OCI-LY7 (cell line): Measurements from ENCODE around the gene HNRNPAB. TPM values are rescaled to one million over a fixed set of nuclear protein-coding genes. Genes with fewer than 3 reads are reported as not detected.

Source experiments
- BruUV-seq: library from RNA; stranded (reverse); fragments of 400-500 nt; replicated peaks from 2 replicates; lab custom pipeline; 2021; lab: Mats Ljungman, UMichigan
- CTCF ChIA-PET: fragments of 300-600 bp; sonication (Branson Sonifier 250); formaldehyde crosslinking; loops from one replicate; lab custom pipeline; 2022; ENCODE audit warnings: antibody characterized with exemption; ENCODE audit not compliant: unreplicated experiment; lab: Charles Lee
- POLR2A ChIA-PET: fragments of 300-600 bp; sonication (Branson Sonifier 250); formaldehyde crosslinking; loops from one replicate; lab custom pipeline; 2022; ENCODE audit warnings: antibody characterized with exemption; lab: Charles Lee
- DNase-seq: peaks from one replicate; pipeline ENCODE4 v3.0.0-alpha.2; 2015; ENCODE audit warnings: low spot score
- H2AFZ ChIP-seq: fragments of 200-600 bp; sonication (generic), shearing (Covaris generic); 2 replicates; pipeline ENCODE4 v1.6.1; 2014; ENCODE audit warnings: mild to moderate bottlenecking, antibody characterized with exemption, low read length, moderate library complexity
- H3K27ac ChIP-seq: fragments of 200-600 bp; sonication (generic); 2 replicates; pipeline ENCODE4 v1.5.1; 2014; ENCODE audit warnings: mixed run types, low read depth, mild to moderate bottlenecking, moderate library complexity, low read length, inconsistent platforms; ENCODE audit not compliant: poor library complexity, severe bottlenecking
- H3K36me3 ChIP-seq: fragments of 200-600 bp; sonication (generic); 2 replicates; pipeline ENCODE4 v1.6.1; 2014; ENCODE audit warnings: mild to moderate bottlenecking, antibody characterized with exemption, low read length, moderate library complexity, mixed read lengths; ENCODE audit not compliant: insufficient read depth
- H3K4me1 ChIP-seq: fragments of 200-600 bp; sonication (generic); 2 replicates; pipeline ENCODE4 v1.5.1; 2014; ENCODE audit warnings: mild to moderate bottlenecking, low read length; ENCODE audit not compliant: insufficient read depth, poor library complexity, severe bottlenecking
- H3K4me2 ChIP-seq: fragments of 200-600 bp; sonication (generic); 2 replicates; pipeline ENCODE4 v1.6.1; 2014; ENCODE audit warnings: mild to moderate bottlenecking, low read length
- H3K4me3 ChIP-seq: fragments of 200-600 bp; sonication (generic); 2 replicates; pipeline ENCODE4 v1.5.1; 2014; ENCODE audit warnings: mild to moderate bottlenecking, low read depth, low read length; ENCODE audit not compliant: poor library complexity, severe bottlenecking
- H3K79me2 ChIP-seq: fragments of 200-600 bp; sonication (generic); 2 replicates; pipeline ENCODE4 v1.6.1; 2016; ENCODE audit warnings: low read depth, mild to moderate bottlenecking, low read length, moderate library complexity, mixed read lengths; ENCODE audit not compliant: insufficient read depth
- H3K9me2 ChIP-seq: fragments of 200-600 bp; sonication (generic); 2 replicates; pipeline ENCODE4 v1.6.1; 2016; ENCODE audit warnings: mild to moderate bottlenecking, low read length, mixed read lengths; ENCODE audit not compliant: insufficient read depth
- H3K9me3 ChIP-seq: fragments of 200-600 bp; sonication (generic); 2 replicates; pipeline ENCODE4 v1.6.1; 2014; ENCODE audit warnings: mild to moderate bottlenecking, mixed run types, low read length, mixed read lengths
- H4K20me1 ChIP-seq: fragments of 200-600 bp; sonication (generic); 2 replicates; pipeline ENCODE4 v1.6.1; 2014; ENCODE audit warnings: mild to moderate bottlenecking, antibody characterized with exemption, low read length, moderate library complexity, mixed read lengths; ENCODE audit not compliant: insufficient read depth
- CTCF ChIP-seq: fragments of 200-600 bp; sonication (generic); conservative IDR thresholded peaks from 2 replicates; pipeline ENCODE4 v1.5.1; 2014; ENCODE audit warnings: mild to moderate bottlenecking, antibody characterized with exemption, low read length, moderate library complexity, mixed read lengths
- EZH2phosphoT487 ChIP-seq: fragments of 200-600 bp; sonication (generic); IDR thresholded peaks from 2 replicates; pipeline ENCODE4 v1.6.1; 2018; ENCODE audit warnings: low read depth, borderline replicate concordance, mild to moderate bottlenecking, mixed run types, antibody characterized with exemption, low read length, moderate library complexity, mixed read lengths
- intact Hi-C: fragments of 100-400 bp; cut with micrococcal nuclease; formaldehyde crosslinking; loops from one replicate; pipeline ENCODE4 v1.10.0; 2022; ENCODE audit not compliant: unreplicated experiment
- total RNA-seq, 2 experiments: library from RNA; depleted of rRNA in 1 of 2; stranded (reverse); fragments of >200 nt in 1 of 2; shearing (Covaris generic) in 1 of 2; gene quantifications; 2 replicates each; pipeline ENCODE4 v1.2.3, GENCODE V29; 2014 to 2022

Gene HNRNPAB
- total RNA-seq, 2 experiments from 2014 or later, result 146 to 350 TPM

- Histone ChIP-seq H3K4me2 (no peak overlapping the region), H3K79me2 (peaks cover 4% of the 10 kb centered on the region; the same call in 1 of the 2 replicates), H3K36me3 (peaks cover 97% of the 10 kb centered on the region), H4K20me1 (peaks cover 20% of the 10 kb centered on the region), H3K4me1 (peaks cover 32% of the 10 kb centered on the region), H3K4me3 (no peak overlapping the region), H3K9me3 (no peaks in the 10 kb centered on the region), H3K9me2 (no peaks in the 10 kb centered on the region), H2AFZ (no peak overlapping the region), H3K27ac (no peak overlapping the region)
- no TSS peak for BruUV-seq
- no peak for DNase-seq
- intact Hi-C loops, result no loop called here
- ChIA-PET CTCF (no interaction called here), POLR2A (interaction anchor here (1.2 kb wide), 1 partner anchor 10 kb away, joined by 3 read pairs; the partner anchor contains the start of gene HNRNPAB)
- TF ChIP-seq CTCF (no peak), EZH2phosphoT487 (no peak)
Measured at GRCh38 chr5:178214160-178214803, 9.9 kb downstream of the HNRNPAB start.

- DNase-seq, result no peak
- intact Hi-C loops, result no loop called here
- Histone ChIP-seq H3K4me1 (peaks cover 32% of the 10 kb centered on the region), H3K9me2 (no peaks in the 10 kb centered on the region), H3K79me2 (peaks cover 3% of the 10 kb centered on the region; the same call in 1 of the 2 replicates), H2AFZ (no peak overlapping the region), H3K36me3 (peaks cover 95% of the 10 kb centered on the region), H4K20me1 (0 out of 2 replicates have a peak, but pooled peaks cover 8% of the 10 kb centered on the region), H3K27ac (peak overlapping the region; percentile 44), H3K9me3 (no peaks in the 10 kb centered on the region), H3K4me3 (no peak overlapping the region), H3K4me2 (peak overlapping the region; percentile 7; the same call in 1 of the 2 replicates)
- TF ChIP-seq CTCF (no peak), EZH2phosphoT487 (no peak)
- BruUV-seq, result no TSS peak
- ChIA-PET POLR2A (interaction anchor here (0.6 to 1.2 kb wide), 6 partner anchors 8 to 32 kb away, joined by 3 to 5 read pairs (median 4); partner anchors contain the start of gene HNRNPAB), CTCF (no interaction called here)
Measured at GRCh38 chr5:178215280-178216002, 11.1 kb downstream of the HNRNPAB start.
